IMR-90 (cell line): ENCODE results near the gene AKAP7. TPM values are rescaled to one million over a fixed set of nuclear protein-coding genes. Genes with fewer than 3 reads are reported as not detected.

Source experiments
- ATAC-seq: fragments of 200-7000 bp; cut with Tn5 transposase; 2 replicates; pipeline ENCODE4 v1.9.1; 2020; ENCODE audit warnings: low read depth, mild to moderate bottlenecking, moderate library complexity
- BruUV-seq: library from RNA; stranded (reverse); fragments of 400-500 nt; replicated peaks from 2 replicates; lab custom pipeline; 2021; lab: Mats Ljungman, UMichigan
- CTCF ChIA-PET: fragments of 300-600 bp; formaldehyde crosslinking; extraction: SDS; loops from one replicate; lab custom pipeline; 2021; ENCODE audit warnings: antibody characterized with exemption; lab: Yijun Ruan, JAX
- POLR2A ChIA-PET: fragments of 300-600 bp; sonication (Branson Sonifier 250); formaldehyde crosslinking; loops from one replicate; lab custom pipeline; 2022; ENCODE audit warnings: antibody characterized with exemption; ENCODE audit not compliant: unreplicated experiment; lab: Charles Lee
- DNase-seq: peaks from one replicate; pipeline ENCODE4 v3.0.0; 2013
- H2AFZ ChIP-seq: replicated peaks from 2 replicates; pipeline ENCODE3; 2013; ENCODE audit warnings: low read length, mild to moderate bottlenecking; ENCODE audit not compliant: poor library complexity
- H2AK5ac ChIP-seq: 2 replicates; pipeline ENCODE4 v1.6.1; 2013; ENCODE audit warnings: low read depth, low read length, inconsistent platforms
- H2AK9ac ChIP-seq: replicated peaks from 2 replicates; pipeline ENCODE3; 2013; ENCODE audit warnings: mild to moderate bottlenecking, low read depth, low read length, moderate library complexity; ENCODE audit not compliant: poor library complexity
- H2BK120ac ChIP-seq: 2 replicates; pipeline ENCODE4 v1.6.1; 2013; ENCODE audit warnings: low read depth, low read length, inconsistent platforms
- H2BK15ac ChIP-seq: 3 replicates; pipeline ENCODE4 v1.6.1; 2013; ENCODE audit warnings: low read depth, low read length, inconsistent platforms
- H2BK20ac ChIP-seq: 2 replicates; pipeline ENCODE4 v1.6.1; 2013; ENCODE audit warnings: low read depth, mild to moderate bottlenecking, inconsistent platforms, low read length, moderate library complexity
- H2BK5ac ChIP-seq: 2 replicates; pipeline ENCODE4 v1.6.1; 2013; ENCODE audit warnings: mild to moderate bottlenecking, low read depth, low read length, inconsistent platforms; ENCODE audit not compliant: poor library complexity, severe bottlenecking
- H3K14ac ChIP-seq: replicated peaks from 2 replicates; pipeline ENCODE4 v1.6.1; 2013; ENCODE audit warnings: low read depth, low read length, inconsistent platforms
- H3K18ac ChIP-seq: 2 replicates; pipeline ENCODE4 v1.6.1; 2013; ENCODE audit warnings: low read depth, low read length, control low read depth
- H3K23ac ChIP-seq: 2 replicates; pipeline ENCODE4 v1.6.1; 2013; ENCODE audit warnings: low read depth, low read length, inconsistent platforms
- H3K27ac ChIP-seq: 2 replicates; pipeline ENCODE4 v1.5.1; 2013; ENCODE audit warnings: mild to moderate bottlenecking, control low read depth, low read length; ENCODE audit not compliant: insufficient read depth
- H3K27me3 ChIP-seq: 2 replicates; pipeline ENCODE4 v1.6.1; 2013; ENCODE audit warnings: low read length; ENCODE audit not compliant: control insufficient read depth, insufficient read depth
- H3K36me3 ChIP-seq: 2 replicates; pipeline ENCODE4 v1.6.1; 2013; ENCODE audit warnings: low read length, mixed read lengths; ENCODE audit not compliant: control insufficient read depth, insufficient read depth
- H3K4ac ChIP-seq: 2 replicates; pipeline ENCODE4 v1.6.1; 2013; ENCODE audit warnings: low read depth, low read length, inconsistent platforms
- H3K4me1 ChIP-seq: 2 replicates; pipeline ENCODE4 v1.6.1; 2013; ENCODE audit warnings: low read length, mixed read lengths; ENCODE audit not compliant: control insufficient read depth, insufficient read depth
- H3K4me2 ChIP-seq: 2 replicates; pipeline ENCODE4 v1.6.1; 2013; ENCODE audit warnings: low read depth, mild to moderate bottlenecking, control low read depth, low read length, moderate library complexity
- H3K4me3 ChIP-seq: 2 replicates; pipeline ENCODE4 v1.5.1; 2013; ENCODE audit warnings: low read depth, mild to moderate bottlenecking, control low read depth, low read length, moderate library complexity; ENCODE audit not compliant: insufficient read depth
- H3K56ac ChIP-seq: 2 replicates; pipeline ENCODE4 v1.6.1; 2013; ENCODE audit warnings: low read length, inconsistent platforms; ENCODE audit not compliant: insufficient read depth; ENCODE audit errors: extremely low read depth
- H3K79me1 ChIP-seq, 2 experiments: 2 replicates each; pipeline ENCODE4 v1.6.1; 2013; ENCODE audit warnings: low read length in 2 of 2, inconsistent platforms in 1 of 2, low read depth in 1 of 2
- H3K9ac ChIP-seq: 2 replicates; pipeline ENCODE4 v1.6.1; 2013; ENCODE audit warnings: low read depth, low read length, control low read depth
- H3K9me1 ChIP-seq: 2 replicates; pipeline ENCODE4 v1.6.1; 2013; ENCODE audit warnings: low read length, inconsistent platforms; ENCODE audit not compliant: insufficient read depth
- H3K9me3 ChIP-seq: 2 replicates; pipeline ENCODE4 v1.6.1; 2013; ENCODE audit warnings: low read length; ENCODE audit not compliant: control insufficient read depth, insufficient read depth
- H4K20me1 ChIP-seq: 2 replicates; pipeline ENCODE4 v1.6.1; 2013; ENCODE audit warnings: low read length, inconsistent platforms; ENCODE audit not compliant: insufficient read depth
- H4K5ac ChIP-seq: 2 replicates; pipeline ENCODE4 v1.6.1; 2013; ENCODE audit warnings: mild to moderate bottlenecking, low read depth, low read length, control low read depth
- H4K8ac ChIP-seq, 2 experiments: 2 replicates each; pipeline ENCODE4 v1.6.1; 2013; ENCODE audit warnings: low read depth in 2 of 2, low read length in 2 of 2, control low read depth in 1 of 2, inconsistent platforms in 1 of 2
- H4K91ac ChIP-seq: 2 replicates; pipeline ENCODE4 v1.6.1; 2013; ENCODE audit warnings: low read depth, low read length, inconsistent platforms; ENCODE audit not compliant: insufficient read depth
- BHLHE40 ChIP-seq: fragments of 150-350 bp; IDR thresholded peaks from 2 replicates; pipeline ENCODE4 v1.6.1; 2016; ENCODE audit warnings: mild to moderate bottlenecking, low read depth, low read length
- CEBPB ChIP-seq: IDR thresholded peaks from 2 replicates; pipeline ENCODE4 v1.6.1; 2012; ENCODE audit warnings: low read depth, low read length, improper control_type of control experiment
- CHD1 ChIP-seq: IDR thresholded peaks from 2 replicates; pipeline ENCODE4 v1.6.1; 2012; ENCODE audit warnings: low read depth, low read length, improper control_type of control experiment
- CTCF ChIP-seq: conservative IDR thresholded peaks from 2 replicates; pipeline ENCODE4 v1.5.1; 2012; ENCODE audit warnings: mild to moderate bottlenecking, low read depth, low read length, improper control_type of control experiment
- MAFK ChIP-seq: IDR thresholded peaks from 2 replicates; pipeline ENCODE4 v1.6.1; 2012; ENCODE audit warnings: low read depth, low read length, improper control_type of control experiment
- MAZ ChIP-seq: IDR thresholded peaks from 2 replicates; pipeline ENCODE4 v1.6.1; 2012; ENCODE audit warnings: low read depth, mild to moderate bottlenecking, low read length, improper control_type of control experiment, moderate library complexity, borderline replicate concordance
- MXI1 ChIP-seq: IDR thresholded peaks from 2 replicates; pipeline ENCODE4 v1.6.1; 2012; ENCODE audit warnings: low read depth, mild to moderate bottlenecking, low read length, moderate library complexity, borderline replicate concordance
- NFE2L2 ChIP-seq: fragments of 150-350 bp; IDR thresholded peaks from 2 replicates; pipeline ENCODE4 v1.6.1; 2016; ENCODE audit warnings: low read depth, mild to moderate bottlenecking, low read length
- POLR2A ChIP-seq: IDR thresholded peaks from 2 replicates; pipeline ENCODE4 v1.6.1; 2012; ENCODE audit warnings: mild to moderate bottlenecking, low read depth, low read length
- RAD21 ChIP-seq: IDR thresholded peaks from 2 replicates; pipeline ENCODE4 v1.6.1; 2012; ENCODE audit warnings: low read length, improper control_type of control experiment
- RCOR1 ChIP-seq: IDR thresholded peaks from 2 replicates; pipeline ENCODE4 v1.6.1; 2012; ENCODE audit warnings: mild to moderate bottlenecking, low read length, improper control_type of control experiment; ENCODE audit not compliant: insufficient replicate concordance
- RFX5 ChIP-seq: IDR thresholded peaks from 2 replicates; pipeline ENCODE4 v1.8.0; 2012; ENCODE audit warnings: low read depth, mild to moderate bottlenecking, low read length, moderate library complexity
- SMC3 ChIP-seq: fragments of 150-350 bp; IDR thresholded peaks from 2 replicates; pipeline ENCODE4 v1.6.1; 2016; ENCODE audit warnings: low read depth, mild to moderate bottlenecking, antibody characterized with exemption, low read length, moderate library complexity
- USF2 ChIP-seq: fragments of 150-350 bp; IDR thresholded peaks from 2 replicates; pipeline ENCODE4 v1.6.1; 2017; ENCODE audit warnings: mild to moderate bottlenecking, antibody characterized with exemption, low read length, low read depth
- WGBS, 2 experiments: methylation state at CpG; one replicate each; pipeline versions ENCODE4 v1.1.5 to v1.1.7; 2013; ENCODE audit warnings: missing lambda C conversion rate in 2 of 2; ENCODE audit not compliant: insufficient read length in 1 of 2; ENCODE audit errors: extremely low coverage in 2 of 2; 5-methylcytosine and 5-hydroxymethylcytosine counted together
- dilution Hi-C: fragments of 300-500 bp; cut with HindIII; formaldehyde crosslinking; loops from one replicate; pipeline ENCODE4 v1.14.3; 2018; ENCODE audit warnings: low sequenced_read_pairs; ENCODE audit not compliant: unreplicated experiment
- in situ Hi-C: fragments of 300-500 bp; cut with MboI; formaldehyde crosslinking; loops from 3 replicates; pipeline ENCODE4 v1.14.3; 2019; ENCODE audit warnings: low sequenced_read_pairs, inconsistent platforms, mixed read lengths
- intact Hi-C: fragments of 100-400 bp; cut with micrococcal nuclease; formaldehyde crosslinking; loops from 2 replicates; pipeline ENCODE4 v1.10.0; 2022
- polyA plus RNA-seq, 3 experiments: library from polyadenylated mRNA; depleted of rRNA; stranded (reverse); fragments of >200 nt; gene quantifications; 2 replicates each; pipeline ENCODE4 v1.2.3, GENCODE V29; 2012; ENCODE audit warnings: low replicate concordance in 1 of 3
- total RNA-seq: library from RNA; depleted of rRNA; stranded (reverse); fragments of >200 nt; gene quantifications from 2 replicates; pipeline ENCODE4 v1.2.3, GENCODE V29; 2012

The AKAP7 gene
- total and polyA plus RNA-seq, 2 of the 4 experiments (the other 2 are of a cell fraction), result 0.54 to 1.1 TPM

- dilution Hi-C loops (no loop called here), intact Hi-C loops (no loop called here), in situ Hi-C loops (no loop called here)
- Histone ChIP-seq H3K9me3 (no peaks in the 10 kb centered on the region), H2BK120ac (no peak overlapping the region), H3K18ac (no peak overlapping the region), H3K79me1 (peaks cover 0 to 7% of the 10 kb centered on the region in 2 experiments; a peak in 1 of 4 replicates), H2BK20ac (no peak overlapping the region), H2BK5ac (no peak overlapping the region), H3K56ac (no peak overlapping the region), H4K5ac (no peak overlapping the region), H2AFZ (no peak overlapping the region), H2AK9ac (no peak overlapping the region), H4K91ac (no peak overlapping the region), H3K36me3 (no peaks in the 10 kb centered on the region), H3K4ac (no peak overlapping the region), H3K9ac (no peak overlapping the region), H3K4me2 (no peak overlapping the region), H3K9me1 (peaks cover 3% of the 10 kb centered on the region; the same call in 1 of the 2 replicates), H3K4me1 (peaks cover 3% of the 10 kb centered on the region), H4K20me1 (no peaks in the 10 kb centered on the region), H3K27me3 (no peaks in the 10 kb centered on the region; the same call in 1 of the 2 replicates), H2AK5ac (no peak overlapping the region), H4K8ac (no peak overlapping the region), H3K23ac (no peak overlapping the region), H3K4me3 (no peak overlapping the region), H3K27ac (no peak overlapping the region), H2BK15ac (no peak overlapping the region), H3K14ac (no peak overlapping the region)
- ATAC-seq, result no peak
- WGBS, 2 experiments, result 100% methylated on average over 3 of the region's 5 CpGs; no CpG with 5 or more reads in 1 of the 2 experiments
- no peak for DNase-seq
- CTCF ChIA-PET, result no interaction called here
- no TSS peak for BruUV-seq
- TF ChIP-seq USF2 (no peak), MXI1 (no peak), RFX5 (no peak), MAZ (no peak), RAD21 (no peak), MAFK (no peak), CEBPB (no peak), SMC3 (no peak), RCOR1 (no peak), CTCF (no peak), CHD1 (no peak), NFE2L2 (no peak), BHLHE40 (no peak), POLR2A (no peak)
- POLR2A ChIA-PET, result no interaction called here
Measured at GRCh38 chr6:131130554-131130940, 4.7 kb upstream of the AKAP7 start.
